H4 (cell line): ENCODE results near the gene NCK1. TPM values are rescaled to one million over a fixed set of nuclear protein-coding genes. Genes with fewer than 3 reads are reported as not detected.
"Not testable (repeated sequence)": the region's sequence is repeated elsewhere in the genome, so short reads cannot be mapped to it uniquely, and the experiment has no call there.

Experiments used
- DNase-seq: peaks from one replicate; pipeline ENCODE4 v3.0.0-alpha.2; 2015; ENCODE audit warnings: low spot score
- total RNA-seq: library from RNA; depleted of rRNA; stranded (reverse); fragments of >200 nt; shearing (Covaris generic); gene quantifications from 2 replicates; pipeline ENCODE4 v1.2.3, GENCODE V29; 2014

Gene NCK1
- total RNA-seq, 1 experiment from 2014 or later: 44.7 TPM

DNA sequence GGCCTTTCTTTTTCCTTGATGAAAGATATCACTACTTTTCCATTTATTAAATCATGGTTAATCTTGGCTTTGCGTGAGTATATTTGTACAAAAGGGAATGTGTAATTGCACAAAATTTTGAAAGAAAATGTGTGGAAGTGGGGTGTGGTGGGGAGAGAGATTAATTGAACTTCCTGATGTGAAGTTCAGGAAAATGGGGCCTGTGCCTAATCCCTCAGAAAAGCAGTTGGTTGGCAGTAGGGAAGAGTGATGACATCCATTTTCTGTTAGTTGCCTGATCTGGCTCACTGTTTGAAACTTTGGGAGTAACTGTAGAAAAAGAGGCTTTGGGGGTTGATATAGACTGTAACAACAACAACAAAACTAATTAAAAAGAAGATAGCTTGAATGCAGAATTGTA is 85.0 kb downstream of the NCK1 start:
- no peak for DNase-seq

DNA sequence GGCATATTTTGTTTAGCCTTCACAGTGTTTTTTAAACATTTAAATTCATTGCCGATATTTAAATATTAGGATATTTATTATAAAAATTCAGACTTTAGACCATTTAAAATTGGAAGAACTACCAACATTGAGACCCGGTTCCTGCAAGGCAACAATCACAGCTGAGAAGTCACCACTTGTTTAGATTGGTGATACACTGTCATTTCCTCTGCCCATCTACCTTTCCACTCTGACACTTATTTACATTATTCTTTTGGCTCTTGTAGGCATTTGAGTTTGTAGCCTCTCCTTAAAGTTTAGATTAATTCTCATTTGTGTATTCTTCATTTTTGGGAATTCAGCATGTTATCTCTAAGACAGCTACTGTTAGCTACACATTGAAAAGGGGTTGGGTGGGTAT is 85.5 kb downstream of the NCK1 start:
- no peak for DNase-seq

GRCh38 chr3:136949146-136949545 is 87.1 kb downstream of the NCK1 start:
- no peak for DNase-seq

GRCh38 chr3:136949708-136950107 is 87.7 kb downstream of the NCK1 start:
- no peak for DNase-seq

- no peak for DNase-seq
Measured at GRCh38 chr3:136950623-136951022, 88.6 kb downstream of the NCK1 start.

GRCh38 chr3:136952292-136952691 is 90.3 kb downstream of the NCK1 start:
- DNase-seq: no peak

DNA sequence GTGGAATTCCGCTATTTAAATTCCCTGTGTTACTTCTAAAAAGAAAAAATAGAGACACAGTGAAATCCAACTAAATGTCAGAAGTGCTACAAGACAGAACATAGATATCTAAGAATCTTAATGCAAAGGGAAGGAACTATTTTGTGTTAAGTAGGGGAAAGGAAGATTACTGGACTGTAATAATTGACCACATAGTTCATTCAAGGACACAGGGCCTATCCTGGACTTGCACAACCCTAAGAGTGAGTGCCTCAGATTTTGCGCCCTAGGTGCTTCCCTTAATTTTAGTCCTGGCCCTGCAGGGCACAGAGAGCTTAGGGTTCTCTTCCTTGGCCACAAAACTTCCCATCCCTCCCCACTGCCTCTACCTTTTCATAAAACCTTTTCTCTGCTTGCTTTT is 92.2 kb downstream of the NCK1 start:
- no peak for DNase-seq

- DNase-seq: peak; percentile 14
Measured at GRCh38 chr3:136954980-136955780, 93.2 kb downstream of the NCK1 start.

GRCh38 chr3:136955813-136956212 is 93.8 kb downstream of the NCK1 start:
- peak; percentile 92 for DNase-seq

- no peak for DNase-seq
Measured at GRCh38 chr3:136956971-136957370, 95.0 kb downstream of the NCK1 start.

GRCh38 chr3:136957751-136958288 is 95.8 kb downstream of the NCK1 start, which contains the start of gene IL20RB:
Gene IL20RB, plus strand, starts transcription at chr3:136957983. Its CDS starts 131 bp downstream, at chr3:136958114.
- DNase-seq: peak; percentile 78

GRCh38 chr3:136958939-136959338 is 96.9 kb downstream of the NCK1 start:
- DNase-seq: no peak

GRCh38 chr3:136959599-136959998 is 97.6 kb downstream of the NCK1 start:
- DNase-seq: no peak

DNA sequence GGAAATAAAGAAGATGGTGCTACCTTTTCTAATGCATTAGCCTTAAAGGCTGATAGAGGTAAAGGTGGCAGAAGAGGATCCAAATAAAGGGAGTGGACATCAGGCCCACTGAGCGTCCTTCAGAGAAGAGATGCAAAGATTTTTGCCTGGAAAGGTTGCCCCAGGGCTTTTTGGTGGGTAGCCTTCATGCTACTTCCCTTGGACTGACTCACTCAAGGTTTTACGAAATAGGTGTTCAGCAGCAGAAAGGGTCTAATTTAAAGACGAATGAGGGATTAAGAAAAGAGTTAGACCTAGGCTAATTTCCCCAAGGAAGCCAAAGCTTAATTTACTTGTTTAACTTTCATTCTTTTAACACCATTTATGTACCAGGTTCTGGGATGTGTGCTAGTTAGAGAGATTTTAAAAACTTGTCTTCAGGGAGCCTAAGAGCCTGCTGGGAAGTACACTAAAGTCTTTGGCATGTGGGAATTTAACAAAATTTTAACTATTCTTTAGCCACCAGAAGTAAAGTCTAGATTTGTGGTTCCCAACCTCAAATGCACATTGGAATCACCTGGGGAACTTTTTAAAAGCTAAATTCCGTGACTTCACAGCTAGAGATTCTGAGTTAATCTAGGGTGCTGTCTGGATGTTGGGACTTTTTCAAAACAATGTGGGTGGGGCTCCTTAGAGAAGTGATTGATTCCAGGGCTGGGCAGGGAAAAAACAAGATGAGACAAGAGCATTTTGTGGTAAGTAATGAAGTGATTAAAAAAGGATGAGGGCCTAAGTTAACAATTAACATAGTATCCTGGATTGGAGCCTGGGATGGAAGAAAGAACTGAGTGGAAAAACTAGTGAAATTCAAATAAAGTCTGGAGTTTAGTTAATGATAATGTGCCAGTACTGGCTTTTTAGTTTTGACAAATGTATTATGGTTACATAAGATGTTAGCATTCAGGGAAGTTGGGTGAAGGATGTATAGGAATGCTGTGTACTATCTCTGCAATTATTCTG is 99.1 kb downstream of the NCK1 start:
- peak; percentile 37 for DNase-seq

- no peak for DNase-seq
Measured at GRCh38 chr3:136962927-136963326, 100.9 kb downstream of the NCK1 start.

- not testable (repeated sequence) for DNase-seq
Measured at GRCh38 chr3:136969539-136969938, 107.5 kb downstream of the NCK1 start.

- DNase-seq: no peak
Measured at GRCh38 chr3:136973352-136973751, 111.3 kb downstream of the NCK1 start.

- DNase-seq: no peak
Measured at GRCh38 chr3:136974670-136975069, 112.7 kb downstream of the NCK1 start.

DNA sequence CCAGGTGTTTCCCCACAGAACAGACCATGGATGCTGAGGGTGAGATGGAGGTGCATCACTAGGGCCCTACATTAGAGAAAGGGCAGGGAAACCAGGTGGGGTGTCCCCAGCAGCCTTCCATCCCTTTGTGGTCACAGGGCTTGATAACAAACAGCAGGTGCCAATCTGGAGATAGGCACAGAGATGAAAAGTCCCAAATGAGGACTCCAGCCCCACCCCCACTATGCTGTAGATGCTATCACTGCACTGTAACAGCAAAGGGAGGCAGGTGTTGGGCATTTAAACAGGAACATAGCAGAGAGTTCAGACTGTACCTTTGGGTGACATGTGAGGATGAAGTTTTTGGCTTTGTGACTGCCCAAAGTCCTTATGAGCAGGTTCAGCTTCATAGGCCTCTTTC is 117.2 kb downstream of the NCK1 start:
- DNase-seq: no peak

DNA sequence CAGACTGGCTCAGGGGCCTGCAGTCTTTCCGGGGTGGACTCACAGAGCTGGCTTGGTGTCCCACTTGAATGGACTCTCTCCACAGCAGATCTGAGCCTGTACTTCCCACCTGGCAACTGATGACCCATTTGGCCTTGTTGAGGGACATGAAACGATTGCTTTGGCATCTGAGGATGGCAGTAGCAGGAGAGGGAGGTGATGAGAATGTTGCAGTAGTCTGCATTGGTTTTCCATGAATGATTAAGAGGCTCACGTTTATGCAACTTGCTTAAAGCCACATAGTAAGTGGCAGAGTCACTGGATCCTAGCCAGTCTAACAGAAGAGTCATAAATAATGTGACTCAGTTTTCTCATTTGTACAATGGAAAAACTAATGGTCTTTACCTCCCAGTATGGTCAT is 117.7 kb downstream of the NCK1 start:
- no peak for DNase-seq

DNA sequence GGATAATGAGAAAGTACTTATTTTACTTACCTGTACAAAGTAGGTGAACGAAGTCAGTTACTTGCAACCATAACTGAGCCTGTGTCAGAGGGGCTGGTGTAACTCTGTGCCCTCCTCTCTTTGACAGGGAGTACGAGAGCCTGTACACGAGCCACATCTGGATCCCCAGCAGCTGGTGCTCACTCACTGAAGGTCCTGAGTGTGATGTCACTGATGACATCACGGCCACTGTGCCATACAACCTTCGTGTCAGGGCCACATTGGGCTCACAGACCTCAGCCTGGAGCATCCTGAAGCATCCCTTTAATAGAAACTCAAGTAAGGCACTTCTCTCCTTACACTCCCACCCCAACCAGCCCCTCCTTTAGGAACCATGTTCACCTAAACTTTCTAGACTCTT is 120.0 kb downstream of the NCK1 start:
- DNase-seq: no peak

- no peak for DNase-seq
Measured at GRCh38 chr3:136982520-136983138, 120.6 kb downstream of the NCK1 start.
